Spleen (tissue), 11 donors: ENCODE data around the gene SLC6A18. TPM values are rescaled to one million over a fixed set of nuclear protein-coding genes. Genes with fewer than 3 reads are reported as not detected.

ENCODE experiments used
- DNase-seq: peaks from one replicate; pipeline ENCODE4 v3.0.0-alpha.2; 2020
- H3K27ac ChIP-seq, 8 donors: fragments of 200-600 bp; sonication (generic) in 7 of 8; 1 replicate in 4 of 8; 2 replicates in 4 of 8; pipeline versions ENCODE4 v1.5.0 to v1.8.0; 2016 to 2021; ENCODE audit warnings: inconsistent platforms in 4 of 8, mild to moderate bottlenecking in 4 of 8, moderate library complexity in 1 of 8
- H3K27me3 ChIP-seq, 7 donors: fragments of 200-600 bp; sonication (generic) in 6 of 7; replicated peaks in 1 of 7; 1 replicate in 4 of 7; 2 replicates in 3 of 7; pipeline versions ENCODE4 v1.5.0 to v1.8.0; 2016 to 2021; ENCODE audit warnings: inconsistent platforms in 3 of 7, mild to moderate bottlenecking in 1 of 7
- H3K36me3 ChIP-seq, 6 donors: fragments of 200-600 bp; sonication (generic) in 5 of 6; 1 replicate in 4 of 6; 2 replicates in 2 of 6; pipeline versions ENCODE4 v1.5.0 to v1.8.0; 2016 to 2021; ENCODE audit warnings: inconsistent platforms in 2 of 6
- H3K4me1 ChIP-seq, 6 donors: fragments of 200-600 bp; sonication (generic) in 5 of 6; 1 replicate in 3 of 6; 2 replicates in 3 of 6; pipeline versions ENCODE4 v1.5.0 to v1.8.0; 2016 to 2021; ENCODE audit warnings: inconsistent platforms in 3 of 6
- H3K4me3 ChIP-seq, 8 donors: fragments of 200-600 bp; sonication (generic) in 7 of 8; 1 replicate in 4 of 8; 2 replicates in 4 of 8; pipeline versions ENCODE4 v1.5.0 to v1.8.0; 2016 to 2021; ENCODE audit warnings: inconsistent platforms in 4 of 8, mild to moderate bottlenecking in 4 of 8, moderate library complexity in 2 of 8
- H3K9me3 ChIP-seq, 8 donors: fragments of 200-600 bp; sonication (generic) in 7 of 8; 1 replicate in 4 of 8; 2 replicates in 4 of 8; pipeline versions ENCODE4 v1.5.0 to v1.8.0; 2016 to 2021; ENCODE audit warnings: inconsistent platforms in 4 of 8
- CTCF ChIP-seq, 11 experiments: fragments of 200-600 bp in 7 of 11; fragments of 450-650 bp in 4 of 11; sonication (generic) in 4 of 11; IDR thresholded peaks in 8 of 11; conservative IDR thresholded peaks in 3 of 11; 1 replicate in 7 of 11; 2 replicates in 4 of 11; pipeline versions ENCODE4 v1.4.0 to v1.8.0; 2016 to 2021; ENCODE audit warnings: antibody characterized with exemption in 11 of 11, inconsistent platforms in 4 of 11, mild to moderate bottlenecking in 1 of 11
- POLR2A ChIP-seq, 3 donors: fragments of 450-650 bp; IDR thresholded peaks; one replicate each; pipeline ENCODE4 v1.5.1; 2017; ENCODE audit warnings: antibody characterized with exemption in 3 of 3, mild to moderate bottlenecking in 1 of 3
- POLR2AphosphoS5 ChIP-seq, 3 donors: sonication (generic); formaldehyde crosslinking; IDR thresholded peaks; one replicate each; pipeline ENCODE4 v1.5.1; 2017; ENCODE audit warnings: antibody characterized with exemption in 3 of 3
- WGBS, 5 donors: extraction: QIAGEN DNeasy Blood & Tissue Kit in 3 of 5; methylation state at CpG; one replicate each; pipeline versions ENCODE4 v1.1.5 to v1.1.7; 2013 to 2018; 5-methylcytosine and 5-hydroxymethylcytosine counted together
- intact Hi-C: fragments of 100-400 bp; cut with DNase I; formaldehyde crosslinking; loops from one replicate; pipeline ENCODE4 v1.15.0; 2023; ENCODE audit warnings: low total_unique reads
- polyA plus RNA-seq, 3 donors: library from polyadenylated mRNA; stranded (reverse); fragments of 200-250 nt; gene quantifications; one replicate each; pipeline ENCODE4 v1.2.1, GENCODE V29; 2013
- total RNA-seq, 7 donors: library from RNA; depleted of rRNA in 3 of 7; stranded (reverse); fragments of >200 nt in 3 of 7; fragmentation: NEBNext Ultra II Directional in 4 of 7; extraction: Animal tissue kit (Norgen Biotek cat#: 25700) in 4 of 7; gene quantifications; one replicate each; pipeline versions ENCODE4 v1.1.0 to v1.2.1, GENCODE V29; 2016 to 2021
- donor health status: healthy with polysubstance abuse.
- donor health status: DM: no; HTN: no; CAD: no; lungs with moderate emphysema.
- donor health status: DM: no; HTN: no; CAD: no.
- donor health status: Bipolar disorder and iron deficiency.
- donor health status: healthy.
- donor health status: DM: no; HTN: no; CAD: no.
- donor health status: DM: yes; HTN: yes; CAD: no.

SLC6A18 gene
- total and polyA plus RNA-seq, 10 donors: not detected

- Histone ChIP-seq H3K27me3 (peaks cover 0 to 90% (median 6%) of the 10 kb centered on the region in 7 donors), H3K36me3 (no peaks in the 10 kb centered on the region), H3K4me3 (no peak overlapping the region), H3K4me1 (peaks cover 0 to 11% (median 0%) of the 10 kb centered on the region in 6 donors), H3K27ac (no peak overlapping the region), H3K9me3 (no peaks in the 10 kb centered on the region)
- no peak for DNase-seq
- intact Hi-C loops: no loop called here
- 73 to 86% (median 76%) methylated on average over 11 to 26 of the region's 26 CpGs for WGBS, 5 donors
- TF ChIP-seq POLR2A (IDR thresholded peaks at IDR 0.05): no peak
- no peak for TF ChIP-seq CTCF (IDR thresholded peaks at IDR 0.05 in 8 of 11, conservative IDR thresholded peaks at IDR 0.05 in 3 of 11)
- no peak for TF ChIP-seq POLR2AphosphoS5 (IDR thresholded peaks at IDR 0.05)
Observed at GRCh38 chr5:1202026-1202797, 23.0 kb upstream of the SLC6A18 start.

- TF ChIP-seq POLR2A (IDR thresholded peaks at IDR 0.05) (no peak), POLR2AphosphoS5 (IDR thresholded peaks at IDR 0.05) (no peak), CTCF (IDR thresholded peaks at IDR 0.05 in 8 of 11, conservative IDR thresholded peaks at IDR 0.05 in 3 of 11) (no peak)
- Histone ChIP-seq H3K4me1 (peaks cover 0 to 11% (median 0%) of the 10 kb centered on the region in 6 donors), H3K36me3 (no peaks in the 10 kb centered on the region), H3K27me3 (peaks cover 0 to 93% (median 6%) of the 10 kb centered on the region in 7 donors), H3K9me3 (no peaks in the 10 kb centered on the region), H3K4me3 (no peak overlapping the region), H3K27ac (no peak overlapping the region)
- WGBS, 5 donors: 59 to 84% (median 80%) methylated on average over 5 to 7 of the region's 7 CpGs
- intact Hi-C loops: no loop called here
- no peak for DNase-seq
Observed at GRCh38 chr5:1202798-1203185, 22.4 kb upstream of the SLC6A18 start.

GRCh38 chr5:1203311-1203967, 21.7 kb upstream of the SLC6A18 start:
- 85 to 90% (median 86%) methylated on average over 11 to 24 of the region's 24 CpGs for WGBS, 5 donors
- intact Hi-C loops: no loop called here
- H3K36me3 ChIP-seq: no peaks in the 10 kb centered on the region
- no peak overlapping the region for H3K27ac ChIP-seq
- H3K27me3 ChIP-seq: peaks cover 0 to 93% (median 6%) of the 10 kb centered on the region in 7 donors
- TF ChIP-seq POLR2AphosphoS5 (IDR thresholded peaks at IDR 0.05): no peak
- TF ChIP-seq POLR2A (IDR thresholded peaks at IDR 0.05): no peak
- TF ChIP-seq CTCF (IDR thresholded peaks at IDR 0.05 in 8 of 11, conservative IDR thresholded peaks at IDR 0.05 in 3 of 11): no peak
- H3K9me3 ChIP-seq: no peaks in the 10 kb centered on the region
- H3K4me3 ChIP-seq: no peak overlapping the region
- H3K4me1 ChIP-seq: peaks cover 0 to 11% (median 0%) of the 10 kb centered on the region in 6 donors
- DNase-seq: no peak
